GM19468 (cell line): ENCODE data around the gene HBEGF.

ENCODE experiments used
- ATAC-seq: cut with Tn5 transposase; IDR thresholded peaks from one replicate; pipeline ENCODE4 v1.9.1; 2021; ENCODE audit warnings: mild to moderate bottlenecking, moderate library complexity, moderate number of reproducible peaks; ENCODE audit not compliant: unreplicated experiment; ENCODE audit errors: extremely low read depth

The HBEGF gene

GRCh38 chr5:140310434-140310833 is 36.0 kb downstream of the HBEGF start:
- no peak for ATAC-seq

GRCh38 chr5:140309706-140310249 is 36.6 kb downstream of the HBEGF start:
- ATAC-seq = no peak

GRCh38 chr5:140305471-140305870 is 40.9 kb downstream of the HBEGF start:
- ATAC-seq = no peak

GRCh38 chr5:140303966-140304365 is 42.4 kb downstream of the HBEGF start:
- ATAC-seq = no peak

GRCh38 chr5:140302786-140303639 is 43.4 kb downstream of the HBEGF start, which contains the start of gene PFDN1:
Gene PFDN1, minus strand, starts transcription at chr5:140303101. Its CDS starts 28 bp downstream, at chr5:140303073.
- peak; percentile 64 for ATAC-seq

GRCh38 chr5:140301136-140301535 is 45.3 kb downstream of the HBEGF start:
- ATAC-seq = no peak

GRCh38 chr5:140299056-140299455 is 47.3 kb downstream of the HBEGF start:
- no peak for ATAC-seq

GRCh38 chr5:140298183-140298601 is 48.2 kb downstream of the HBEGF start:
- ATAC-seq = no peak

- ATAC-seq = no peak
These were observed 49.1 kb downstream of the HBEGF start for GRCh38 chr5:140297283-140297682.

- ATAC-seq = no peak
These were observed 50.1 kb downstream of the HBEGF start for GRCh38 chr5:140296289-140296688.

GRCh38 chr5:140295414-140295813 is 51.0 kb downstream of the HBEGF start:
- ATAC-seq = no peak

GRCh38 chr5:140294753-140295152 is 51.6 kb downstream of the HBEGF start:
- no peak for ATAC-seq

GRCh38 chr5:140293849-140294100 is 52.6 kb downstream of the HBEGF start:
- ATAC-seq = no peak

GRCh38 chr5:140293091-140293848 is 53.1 kb downstream of the HBEGF start:
- ATAC-seq = no peak

GRCh38 chr5:140292212-140293036 is 54.0 kb downstream of the HBEGF start:
- ATAC-seq = no peak

GRCh38 chr5:140287801-140288521 is 58.4 kb downstream of the HBEGF start:
- no peak for ATAC-seq

GRCh38 chr5:140286424-140286823 is 60.0 kb downstream of the HBEGF start:
- no peak for ATAC-seq

- no peak for ATAC-seq
These were observed 62.4 kb downstream of the HBEGF start for GRCh38 chr5:140284013-140284412.
